Measurements from ENCODE around the gene DNM3.

Gene DNM3

GRCh38 chr1:172122381-172122780, 281.1 kb downstream of the DNM3 start:
- no peaks in the 10 kb centered on the region for H3K27me3 Mint-ChIP-seq
- H3K4me3 Mint-ChIP-seq, result no peak overlapping the region
- H3K9me3 Mint-ChIP-seq, result peaks cover 7 to 9% of the 10 kb centered on the region in 2 donors
- H3K27ac Mint-ChIP-seq, result no peak overlapping the region
- DNase-seq, result no peak
- peaks cover 21% of the 10 kb centered on the region for H3K4me1 Mint-ChIP-seq
- no peak for ATAC-seq

- Mint-ChIP-seq H3K4me3 (no peak overlapping the region), H3K27ac (no peak overlapping the region), H3K4me1 (no peaks in the 10 kb centered on the region), H3K9me3 (no peaks in the 10 kb centered on the region), H3K27me3 (no peaks in the 10 kb centered on the region)
- no peak for DNase-seq
- no peak for ATAC-seq
Observed at GRCh38 chr1:172125250-172125649, 284.0 kb downstream of the DNM3 start.

GRCh38 chr1:172125812-172126430, 284.6 kb downstream of the DNM3 start:
- ATAC-seq (no peak), DNase-seq (no peak)
- no peaks in the 10 kb centered on the region for H3K9me3 Mint-ChIP-seq
- no peak overlapping the region for H3K27ac Mint-ChIP-seq
- H3K4me1 Mint-ChIP-seq, result no peaks in the 10 kb centered on the region
- H3K4me3 Mint-ChIP-seq, result no peak overlapping the region
- H3K27me3 Mint-ChIP-seq, result no peaks in the 10 kb centered on the region

GRCh38 chr1:172132836-172133235, 291.5 kb downstream of the DNM3 start:
- H3K27ac Mint-ChIP-seq, result no peak overlapping the region
- no peak overlapping the region for H3K4me3 Mint-ChIP-seq
- no peaks in the 10 kb centered on the region for H3K9me3 Mint-ChIP-seq
- no peaks in the 10 kb centered on the region for H3K27me3 Mint-ChIP-seq
- ATAC-seq (no peak), DNase-seq (no peak)
- peaks cover 18% of the 10 kb centered on the region for H3K4me1 Mint-ChIP-seq

- Mint-ChIP-seq H3K27me3 (no peaks in the 10 kb centered on the region), H3K4me3 (no peak overlapping the region), H3K27ac (peak overlapping the region in 1 of 2 donors; percentile 5), H3K4me1 (peaks cover 18% of the 10 kb centered on the region), H3K9me3 (no peaks in the 10 kb centered on the region)
- DNase-seq (no peak), ATAC-seq (peak; percentile 95)
Observed at GRCh38 chr1:172134087-172134731, 292.9 kb downstream of the DNM3 start.

- peak; percentile 63 for ATAC-seq
- Mint-ChIP-seq H3K27ac (no peak overlapping the region), H3K4me1 (peaks cover 18% of the 10 kb centered on the region), H3K9me3 (no peaks in the 10 kb centered on the region), H3K4me3 (no peak overlapping the region), H3K27me3 (no peaks in the 10 kb centered on the region)
- no peak for DNase-seq
Observed at GRCh38 chr1:172135076-172135672, 293.9 kb downstream of the DNM3 start.

GRCh38 chr1:172135978-172136610, 294.8 kb downstream of the DNM3 start:
- DNase-seq (no peak), ATAC-seq (no peak)
- no peaks in the 10 kb centered on the region for H3K9me3 Mint-ChIP-seq
- H3K4me3 Mint-ChIP-seq, result no peak overlapping the region
- peaks cover 18% of the 10 kb centered on the region for H3K4me1 Mint-ChIP-seq
- no peaks in the 10 kb centered on the region for H3K27me3 Mint-ChIP-seq
- H3K27ac Mint-ChIP-seq, result no peak overlapping the region

- no peak for DNase-seq
- no peak overlapping the region for H3K27ac Mint-ChIP-seq
- H3K27me3 Mint-ChIP-seq, result no peaks in the 10 kb centered on the region
- no peak overlapping the region for H3K4me3 Mint-ChIP-seq
- H3K4me1 Mint-ChIP-seq, result peaks cover 18% of the 10 kb centered on the region
- ATAC-seq, result no peak
- no peaks in the 10 kb centered on the region for H3K9me3 Mint-ChIP-seq
Observed at GRCh38 chr1:172136925-172137324, 295.6 kb downstream of the DNM3 start.

GRCh38 chr1:172137703-172138454, 296.6 kb downstream of the DNM3 start:
- Mint-ChIP-seq H3K27me3 (no peaks in the 10 kb centered on the region), H3K9me3 (no peaks in the 10 kb centered on the region), H3K27ac (no peak overlapping the region), H3K4me3 (no peak overlapping the region), H3K4me1 (peaks cover 18% of the 10 kb centered on the region)
- no peak for DNase-seq
- ATAC-seq, result no peak

GRCh38 chr1:172138634-172139033, 297.3 kb downstream of the DNM3 start:
- H3K27me3 Mint-ChIP-seq, result no peaks in the 10 kb centered on the region
- no peak overlapping the region for H3K27ac Mint-ChIP-seq
- peaks cover 14% of the 10 kb centered on the region for H3K4me1 Mint-ChIP-seq
- ATAC-seq (no peak), DNase-seq (no peak)
- no peak overlapping the region for H3K4me3 Mint-ChIP-seq
- H3K9me3 Mint-ChIP-seq, result no peaks in the 10 kb centered on the region

GRCh38 chr1:172139196-172139595, 297.9 kb downstream of the DNM3 start:
- peaks cover 8% of the 10 kb centered on the region for H3K4me1 Mint-ChIP-seq
- H3K27ac Mint-ChIP-seq, result no peak overlapping the region
- H3K9me3 Mint-ChIP-seq, result no peaks in the 10 kb centered on the region
- H3K4me3 Mint-ChIP-seq, result no peak overlapping the region
- DNase-seq (no peak), ATAC-seq (no peak)
- H3K27me3 Mint-ChIP-seq, result no peaks in the 10 kb centered on the region

- Mint-ChIP-seq H3K9me3 (no peaks in the 10 kb centered on the region), H3K4me3 (no peak overlapping the region), H3K27ac (no peak overlapping the region), H3K4me1 (peaks cover 8% of the 10 kb centered on the region), H3K27me3 (no peaks in the 10 kb centered on the region)
- no peak for ATAC-seq
- no peak for DNase-seq
Observed at GRCh38 chr1:172140072-172140471, 298.8 kb downstream of the DNM3 start.

GRCh38 chr1:172140591-172140990, 299.3 kb downstream of the DNM3 start:
- Mint-ChIP-seq H3K27me3 (no peaks in the 10 kb centered on the region), H3K4me1 (peaks cover 13% of the 10 kb centered on the region), H3K4me3 (no peak overlapping the region), H3K27ac (no peak overlapping the region), H3K9me3 (no peaks in the 10 kb centered on the region)
- DNase-seq (no peak), ATAC-seq (no peak)

- H3K9me3 Mint-ChIP-seq, result no peaks in the 10 kb centered on the region
- no peak overlapping the region for H3K27ac Mint-ChIP-seq
- H3K4me3 Mint-ChIP-seq, result no peak overlapping the region
- ATAC-seq (no peak), DNase-seq (no peak)
- H3K27me3 Mint-ChIP-seq, result no peaks in the 10 kb centered on the region
- peaks cover 16% of the 10 kb centered on the region for H3K4me1 Mint-ChIP-seq
Observed at GRCh38 chr1:172141341-172141881, 300.1 kb downstream of the DNM3 start.

GRCh38 chr1:172142324-172142723, 301.0 kb downstream of the DNM3 start:
- DNase-seq (no peak), ATAC-seq (no peak)
- Mint-ChIP-seq H3K4me3 (no peak overlapping the region), H3K27me3 (no peaks in the 10 kb centered on the region), H3K27ac (no peak overlapping the region), H3K9me3 (no peaks in the 10 kb centered on the region), H3K4me1 (peaks cover 16% of the 10 kb centered on the region)

All from stimulated activated naive CD8-positive, alpha-beta T cell treated with anti-CD3 and anti-CD28 coated beads, Interleukin-15, amount 100 ng/mL, for 72 hours (primary cell).